MM.1S (cell line): ENCODE results near the gene FGF5.

ENCODE experiments used
- EZH2 ChIP-seq: fragments of 300-600 bp; sonication (generic); optimal IDR thresholded peaks from 2 replicates; pipeline ENCODE3; 2017; ENCODE audit warnings: low read depth, mild to moderate bottlenecking, antibody characterized with exemption, low read length, mixed read lengths
- TF ChIP-seq, protein P1 (sequence below): fragments of 300-600 bp; sonication (generic); IDR thresholded peaks from 2 replicates; pipeline ENCODE4 v1.5.1; 2016; ENCODE audit warnings: antibody characterized with exemption, low read length, mixed read lengths

DNA sequence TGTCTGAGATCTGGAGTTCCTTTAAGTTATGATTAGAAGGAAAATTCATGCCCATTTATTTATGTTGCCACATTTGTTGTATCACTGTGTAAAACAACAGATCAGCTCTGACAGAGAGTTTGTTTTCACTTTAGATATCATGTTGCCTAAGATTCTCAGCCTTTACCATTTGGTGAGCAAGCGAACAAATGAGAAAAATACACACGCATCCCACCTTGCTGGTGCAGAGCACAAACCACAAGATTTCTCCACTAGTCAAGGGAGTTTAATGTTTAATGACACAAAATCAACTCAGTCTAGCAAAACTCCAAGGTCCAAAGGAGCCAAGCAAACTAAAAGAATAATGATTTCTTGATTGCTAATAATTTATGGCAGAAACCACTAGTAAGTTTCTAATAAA is 27.7 kb downstream of the FGF5 start:
- TF ChIP-seq, protein P1, sequence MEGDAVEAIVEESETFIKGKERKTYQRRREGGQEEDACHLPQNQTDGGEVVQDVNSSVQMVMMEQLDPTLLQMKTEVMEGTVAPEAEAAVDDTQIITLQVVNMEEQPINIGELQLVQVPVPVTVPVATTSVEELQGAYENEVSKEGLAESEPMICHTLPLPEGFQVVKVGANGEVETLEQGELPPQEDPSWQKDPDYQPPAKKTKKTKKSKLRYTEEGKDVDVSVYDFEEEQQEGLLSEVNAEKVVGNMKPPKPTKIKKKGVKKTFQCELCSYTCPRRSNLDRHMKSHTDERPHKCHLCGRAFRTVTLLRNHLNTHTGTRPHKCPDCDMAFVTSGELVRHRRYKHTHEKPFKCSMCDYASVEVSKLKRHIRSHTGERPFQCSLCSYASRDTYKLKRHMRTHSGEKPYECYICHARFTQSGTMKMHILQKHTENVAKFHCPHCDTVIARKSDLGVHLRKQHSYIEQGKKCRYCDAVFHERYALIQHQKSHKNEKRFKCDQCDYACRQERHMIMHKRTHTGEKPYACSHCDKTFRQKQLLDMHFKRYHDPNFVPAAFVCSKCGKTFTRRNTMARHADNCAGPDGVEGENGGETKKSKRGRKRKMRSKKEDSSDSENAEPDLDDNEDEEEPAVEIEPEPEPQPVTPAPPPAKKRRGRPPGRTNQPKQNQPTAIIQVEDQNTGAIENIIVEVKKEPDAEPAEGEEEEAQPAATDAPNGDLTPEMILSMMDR, result no peak
- no peak for TF ChIP-seq EZH2
